Suppressor macrophage treated with lipopolysaccharide for 4 hours (primary cell): Measurements from ENCODE around the gene SUN2.
A peak's percentile ranks its signal among the peaks of the same experiment; 100 is the strongest.

ENCODE experiments used
- DNase-seq: peaks from one replicate; pipeline ENCODE4 v3.0.0-alpha.2; 2020

SUN2 gene

GRCh38 chr22:38753948-38754750 is 1.6 kb downstream of the SUN2 start:
- DNase-seq, result no peak

GRCh38 chr22:38751422-38752346 is 4.1 kb downstream of the SUN2 start:
- DNase-seq, result peak; percentile 83

GRCh38 chr22:38751066-38751421 is 4.8 kb downstream of the SUN2 start:
- no peak for DNase-seq

GRCh38 chr22:38750638-38751037 is 5.2 kb downstream of the SUN2 start:
- no peak for DNase-seq

DNA sequence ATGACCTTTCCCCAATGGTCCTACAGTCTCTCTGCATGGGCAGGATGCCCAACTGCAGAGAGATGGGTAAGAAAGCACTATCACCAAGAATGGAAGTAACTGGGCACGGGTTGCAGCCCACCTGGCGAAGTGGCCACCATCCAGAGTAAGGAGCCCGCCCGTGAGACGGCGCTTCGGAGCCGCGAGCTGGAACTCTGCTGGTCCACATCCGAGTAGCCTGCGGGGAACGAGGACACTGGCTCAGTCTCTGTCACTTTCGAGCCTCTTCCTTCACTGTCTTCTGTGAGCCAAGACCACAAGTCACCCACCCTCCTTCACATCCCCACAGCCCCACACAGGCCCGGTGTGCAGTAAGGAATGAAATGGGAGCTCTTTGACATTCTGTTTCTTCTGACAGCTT is 5.7 kb downstream of the SUN2 start:
- DNase-seq, result no peak

- DNase-seq, result no peak
These were observed 7.2 kb downstream of the SUN2 start for GRCh38 chr22:38748487-38749136.

GRCh38 chr22:38745676-38746460 is 9.9 kb downstream of the SUN2 start:
- DNase-seq, result no peak

- DNase-seq, result no peak
These were observed 10.8 kb downstream of the SUN2 start for GRCh38 chr22:38744981-38745380.

- DNase-seq, result no peak
These were observed 13.4 kb downstream of the SUN2 start for GRCh38 chr22:38742176-38742942.

- no peak for DNase-seq
These were observed 14.2 kb downstream of the SUN2 start for GRCh38 chr22:38741576-38741975.

DNA sequence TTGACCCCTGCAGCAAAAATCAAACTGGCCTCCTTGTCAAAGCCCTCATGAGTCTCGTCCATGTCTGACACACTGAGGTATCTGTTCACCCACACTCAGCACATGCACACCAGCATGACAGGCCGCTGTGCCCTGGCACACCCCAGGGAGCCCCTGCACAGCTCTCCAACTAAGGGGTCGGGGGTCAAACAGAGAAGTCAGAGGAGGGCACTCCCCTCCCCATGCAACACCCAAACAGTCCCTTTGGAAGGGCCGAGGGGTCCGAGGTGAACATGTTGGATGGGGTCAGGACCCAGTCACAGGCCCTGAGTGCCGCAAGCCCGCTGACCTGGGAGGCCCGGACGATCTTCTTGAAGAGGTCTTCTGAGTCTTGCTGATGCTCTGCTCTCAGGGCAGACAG is 14.6 kb downstream of the SUN2 start:
- no peak for DNase-seq

GRCh38 chr22:38740754-38741153 is 15.0 kb downstream of the SUN2 start:
- DNase-seq, result no peak

GRCh38 chr22:38740116-38740723 is 15.6 kb downstream of the SUN2 start:
- no peak for DNase-seq

DNA sequence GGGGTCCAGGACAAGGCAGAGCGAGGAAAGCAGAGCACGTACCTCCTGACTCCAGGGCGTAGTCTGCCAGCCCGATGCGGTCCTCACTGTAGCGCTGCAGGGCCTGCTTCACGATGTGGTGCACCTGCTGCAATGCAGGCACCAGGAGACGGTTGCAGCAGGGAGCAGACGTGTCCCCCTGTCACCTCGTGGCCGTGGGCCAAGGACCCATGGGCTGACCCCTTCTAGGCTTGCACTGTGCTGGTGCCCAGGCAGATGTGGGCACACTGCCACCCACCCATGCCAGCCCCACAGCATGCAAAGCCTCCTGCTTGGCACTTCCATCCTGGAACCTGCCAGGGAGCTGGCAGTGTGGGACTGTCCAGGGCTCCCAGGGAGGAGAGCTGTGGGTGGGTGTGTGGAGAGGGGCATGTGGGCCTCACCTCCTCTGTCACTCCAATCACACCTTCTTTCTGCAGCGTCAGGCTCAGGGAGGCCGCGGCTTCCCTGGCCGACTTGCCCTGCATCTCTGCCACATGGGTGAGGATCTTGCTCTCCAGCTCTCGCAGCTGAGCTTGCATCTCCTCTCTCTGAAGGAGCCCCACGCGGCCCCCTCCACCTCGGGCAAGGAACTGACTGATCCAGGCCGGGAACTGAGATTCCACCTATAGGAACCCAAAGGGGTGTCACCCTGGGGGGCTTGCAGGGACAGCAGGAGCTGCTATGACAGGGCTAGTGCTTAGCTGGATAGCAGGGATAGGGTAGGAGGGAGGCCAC is 16.3 kb downstream of the SUN2 start:
- no peak for DNase-seq

DNA sequence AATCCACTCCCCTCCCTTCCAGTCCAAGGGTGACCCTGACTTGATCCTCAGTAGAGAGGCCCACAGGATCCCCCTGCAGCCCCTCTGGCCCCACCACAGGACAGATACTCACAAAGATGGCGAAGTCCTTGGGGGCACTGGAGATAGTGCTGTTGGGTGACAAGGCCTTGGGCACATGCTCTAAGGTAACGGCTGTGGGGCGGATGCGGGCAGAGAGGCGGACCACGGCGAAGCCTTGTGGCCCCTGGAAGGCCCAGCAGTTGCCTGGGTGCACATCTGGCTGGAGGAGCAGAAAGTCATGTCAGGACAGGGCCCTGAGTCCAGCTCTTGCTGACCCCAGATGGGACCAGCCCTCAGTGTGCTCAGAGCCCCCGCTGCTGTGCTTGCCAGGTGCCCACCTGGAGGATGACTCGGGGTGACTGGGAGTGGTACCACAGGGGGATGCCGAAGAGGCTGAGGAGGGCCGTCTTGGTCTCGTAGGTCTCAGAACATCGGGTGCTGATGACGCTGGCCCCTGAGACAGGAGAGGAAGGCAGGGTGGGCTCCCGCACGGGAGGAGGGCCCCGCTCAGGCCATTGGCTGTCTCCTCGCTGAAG is 17.2 kb downstream of the SUN2 start:
- no peak for DNase-seq

- no peak for DNase-seq
These were observed 18.3 kb downstream of the SUN2 start for GRCh38 chr22:38737302-38738060.

- no peak for DNase-seq
These were observed 19.6 kb downstream of the SUN2 start for GRCh38 chr22:38736257-38736570.

DNA sequence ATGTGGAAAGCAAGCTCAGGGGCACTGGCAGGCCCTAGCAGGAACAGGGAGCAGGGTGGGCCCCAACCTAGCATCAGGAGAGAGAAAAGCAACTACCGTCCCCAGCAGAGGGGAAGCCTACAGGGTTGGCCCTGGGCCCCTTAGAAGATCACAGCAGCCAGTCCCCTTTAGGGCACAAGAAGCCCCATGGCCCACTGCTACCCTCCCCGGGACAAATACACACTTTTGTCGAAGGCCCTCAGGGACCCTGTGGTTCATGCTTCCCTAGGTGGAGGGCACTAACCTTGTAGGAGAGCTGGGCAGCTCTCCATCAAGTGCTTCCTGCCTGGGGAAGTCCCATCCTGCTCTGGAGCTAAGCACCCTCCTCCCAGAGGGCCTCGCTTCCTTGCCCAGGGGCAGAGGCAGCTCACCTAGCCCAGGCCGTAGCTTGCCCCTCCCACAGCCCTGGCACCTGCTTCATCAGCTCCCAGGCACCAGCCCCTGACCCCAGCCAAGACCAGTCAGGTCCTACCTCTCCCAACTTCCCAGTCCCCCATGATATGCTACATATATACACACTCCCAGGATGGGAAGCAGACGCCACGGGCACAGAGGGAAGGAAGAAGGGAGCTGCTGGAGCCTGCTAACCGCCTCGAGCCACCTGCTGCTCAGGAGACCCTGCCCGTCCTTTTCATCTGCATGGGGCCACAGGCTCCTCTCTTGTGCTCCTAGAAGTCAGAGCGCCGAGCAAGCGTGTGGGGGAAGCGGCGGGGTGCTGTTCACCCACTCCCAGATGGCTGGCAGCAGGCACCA is 20.1 kb downstream of the SUN2 start:
- no peak for DNase-seq

DNA sequence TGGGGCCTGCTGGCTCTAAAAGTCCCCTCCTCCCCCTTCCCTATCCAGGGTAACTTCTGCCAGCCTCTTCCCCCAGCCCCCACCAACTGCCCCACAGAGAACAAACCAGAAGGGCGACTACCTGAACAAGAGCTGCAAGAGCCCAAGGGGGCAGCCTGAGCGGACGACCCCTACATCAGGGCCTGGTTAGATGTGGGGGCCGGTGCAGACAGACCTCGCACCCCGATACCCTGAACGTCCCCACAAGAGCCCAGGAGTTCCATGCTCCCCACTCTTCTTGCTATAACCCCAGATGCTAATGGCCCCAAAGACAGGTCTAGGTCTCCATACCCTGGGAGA is 20.7 kb downstream of the SUN2 start:
- DNase-seq, result no peak
